ENCODE measurements around the gene CNBP. TPM values are rescaled to one million over a fixed set of nuclear protein-coding genes. Genes with fewer than 3 reads are reported as not detected.
A peak's percentile ranks its signal among the peaks of the same experiment; 100 is the strongest.
"Not testable (repeated sequence)": the region's sequence is repeated elsewhere in the genome, so short reads cannot be mapped to it uniquely, and the experiment has no call there.

CNBP gene
- total RNA-seq, 4 donors from 2014 or later, result 369 to 489 (median 433) TPM

GRCh38 chr3:129166579-129167332 lies 16.9 kb downstream of the CNBP start:
- no peak for DNase-seq (ENCODE audit: low spot score)
- TF ChIP-seq CTCF (IDR thresholded peaks at IDR 0.05), result no peak
- no peak for ATAC-seq (ENCODE audit: low FRiP score)

DNA sequence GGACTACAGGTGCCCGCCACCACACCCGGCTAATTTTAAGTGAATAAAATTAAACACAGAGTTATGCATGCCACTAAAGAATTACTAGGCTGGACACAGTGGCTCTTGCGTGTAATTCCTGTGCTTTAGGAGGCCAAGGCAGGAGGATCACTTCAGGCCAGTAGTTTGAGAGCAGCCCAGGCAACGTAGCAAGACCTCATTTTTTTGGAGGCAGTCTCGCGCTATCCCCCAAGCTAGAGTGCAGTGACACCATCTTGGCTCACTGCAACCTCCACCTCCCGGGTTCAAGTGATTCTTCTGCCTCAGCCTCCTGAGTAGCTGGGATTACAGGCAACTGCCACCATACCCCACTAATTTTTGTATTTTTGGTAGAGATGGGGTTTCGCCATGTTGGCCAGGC lies 18.1 kb downstream of the CNBP start:
- ATAC-seq (ENCODE audit: low FRiP score), result not testable (repeated sequence)

GRCh38 chr3:129164500-129164899 lies 19.2 kb downstream of the CNBP start:
- ATAC-seq (ENCODE audit: low FRiP score), result no peak
- no peak for DNase-seq (ENCODE audit: low spot score)
- TF ChIP-seq CTCF (IDR thresholded peaks at IDR 0.05), result no peak

More for the DNA sequence above, 18.1 kb downstream of the CNBP start:
- not testable (repeated sequence) for DNase-seq (ENCODE audit: low spot score)

DNA sequence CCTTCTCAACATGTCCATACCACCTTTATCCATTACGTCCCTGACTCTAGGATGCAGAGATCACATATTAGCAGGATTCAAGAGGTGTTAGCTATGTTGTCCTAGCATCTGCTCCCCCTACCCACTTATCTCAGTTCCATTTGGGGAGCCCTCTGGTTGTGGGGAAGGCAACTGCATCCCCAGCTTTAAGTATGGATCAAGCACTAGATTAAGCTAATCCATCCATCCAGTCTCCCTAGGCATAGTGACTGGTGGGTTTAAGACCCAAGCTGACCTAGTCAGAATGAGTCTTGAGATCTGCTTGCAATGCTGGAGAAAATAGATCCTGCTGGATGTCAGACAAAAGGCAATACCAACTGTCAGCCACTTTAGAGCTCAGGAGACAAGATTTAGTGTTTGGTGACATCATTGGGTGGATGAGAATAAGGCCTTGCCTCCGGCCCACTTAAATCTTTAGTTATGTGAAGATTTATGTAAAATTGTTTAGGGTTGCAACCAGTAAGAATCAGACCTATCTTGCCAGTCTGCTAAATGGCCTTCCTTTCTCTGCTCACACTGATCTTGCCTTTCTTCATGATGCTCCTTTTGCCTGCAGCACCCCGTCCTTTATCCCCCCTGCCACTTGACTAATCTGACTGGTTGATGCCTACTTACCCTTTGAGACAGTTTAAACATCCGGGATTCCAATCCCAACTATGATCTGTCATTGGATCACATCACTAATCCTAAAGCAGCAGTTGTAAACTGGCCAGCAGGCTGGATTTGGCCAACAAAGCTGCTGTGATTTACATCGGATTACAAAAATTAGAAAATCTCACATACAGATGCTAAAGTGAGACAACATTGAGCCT lies 20.7 kb downstream of the CNBP start:
- ATAC-seq (ENCODE audit: low FRiP score) (no peak), DNase-seq (ENCODE audit: low spot score) (no peak)
- TF ChIP-seq CTCF (IDR thresholded peaks at IDR 0.05), result no peak

DNA sequence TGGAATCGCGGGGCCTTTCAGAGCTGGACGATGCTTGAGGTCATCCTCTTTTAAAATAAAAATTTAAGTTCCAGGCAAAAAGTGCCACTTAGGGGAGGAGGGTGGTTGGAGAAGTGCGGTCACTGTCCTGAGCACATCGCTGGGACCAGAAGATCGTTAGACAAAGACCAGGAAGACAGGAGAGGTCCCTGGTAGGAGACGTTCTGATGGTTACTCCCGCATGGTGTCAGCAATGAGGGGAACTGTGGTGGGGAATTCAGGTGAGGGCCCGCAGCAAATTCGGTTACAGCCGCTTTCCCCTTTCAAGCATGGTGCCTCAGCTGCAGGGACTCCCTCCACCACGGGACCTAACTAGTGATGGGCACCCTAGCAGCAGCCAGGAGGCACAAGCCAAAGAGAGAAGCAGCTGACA lies 21.8 kb downstream of the CNBP start:
- no peak for DNase-seq (ENCODE audit: low spot score)
- ATAC-seq (ENCODE audit: low FRiP score), result peak; percentile 6
- no peak for TF ChIP-seq CTCF (IDR thresholded peaks at IDR 0.05)

DNA sequence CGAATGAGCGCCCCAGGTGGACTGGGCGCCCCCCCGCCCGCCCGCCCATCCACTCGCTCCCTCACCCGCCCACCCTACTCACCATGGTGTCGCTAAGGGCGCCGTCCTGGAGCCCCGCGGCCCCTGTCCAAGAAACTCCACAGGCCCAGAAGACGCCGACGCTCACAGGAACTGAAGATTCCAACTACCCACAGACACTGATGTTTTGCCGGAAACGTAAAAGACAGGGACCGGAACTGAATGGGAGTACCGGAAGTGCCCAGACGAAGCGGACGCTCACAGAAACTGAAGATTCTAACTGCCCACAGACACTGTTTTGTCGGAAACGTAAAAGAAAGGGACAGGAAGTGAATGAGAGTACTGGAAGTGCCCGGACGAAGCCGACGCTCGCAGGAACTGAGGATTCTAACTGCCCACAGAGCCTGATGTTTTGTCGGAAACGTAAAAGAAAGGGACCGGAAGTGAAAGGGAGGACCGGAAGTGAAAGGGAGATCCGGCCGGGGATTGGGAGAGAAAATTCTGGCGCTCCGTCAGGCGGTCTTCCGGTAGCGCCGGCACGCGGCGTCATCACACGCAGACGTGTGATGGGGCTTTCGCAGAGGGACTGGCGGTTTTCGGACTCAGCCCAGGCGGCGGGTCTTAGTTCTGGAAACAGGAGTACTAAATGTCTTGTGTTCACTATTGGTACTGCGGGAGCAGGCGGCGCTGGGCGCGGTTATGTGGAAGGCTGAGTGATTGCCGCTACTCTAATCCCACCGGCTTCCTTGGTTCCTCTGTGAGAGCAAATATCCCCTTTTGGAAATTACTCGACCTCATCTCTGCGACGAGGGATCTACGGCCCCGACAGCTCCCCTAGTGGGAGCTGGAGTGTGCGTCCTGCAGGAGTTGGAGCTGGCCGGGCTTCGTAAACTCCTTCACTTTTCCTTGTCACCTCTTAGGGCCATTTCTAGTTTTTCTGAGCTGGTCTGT lies 22.5 kb downstream of the CNBP start, which contains the start of gene ISY1:
TSS of gene ISY1 (minus strand) at position 173 of the 969 bp plus-strand sequence. CDS start at position 85, 88 bp downstream.
- TF ChIP-seq CTCF (IDR thresholded peaks at IDR 0.05), result peak in 2 of 3 donors; percentile 22 to 65
- ATAC-seq (ENCODE audit: low FRiP score), result peak; percentile 94

More for the DNA sequence above, 22.5 kb downstream of the CNBP start, which contains the start of gene ISY1:
- no peak for DNase-seq (ENCODE audit: low spot score)

Data from omental fat pad (tissue), 4 donors.